Prostate gland (tissue), 2 donors: ENCODE measurements around the gene TYK2. TPM values are rescaled to one million over a fixed set of nuclear protein-coding genes. Genes with fewer than 3 reads are reported as not detected.

Source experiments
- DNase-seq: peaks from one replicate; pipeline ENCODE4 v3.0.0-alpha.2; 2019; ENCODE audit warnings: low spot score
- H3K27ac ChIP-seq, 2 donors: fragments of 200-600 bp; sonication (generic); 2 replicates each; pipeline ENCODE4 v1.5.1; 2017 to 2019
- H3K27me3 ChIP-seq: fragments of 200-600 bp; sonication (generic); replicated peaks from 2 replicates; pipeline ENCODE4 v1.5.1; 2019; ENCODE audit not compliant: insufficient read depth
- H3K36me3 ChIP-seq, 2 donors: fragments of 200-600 bp; sonication (generic); 1 replicate in 1 of 2; 2 replicates in 1 of 2; pipeline versions ENCODE4 v1.5.1 to v1.8.1; 2017 to 2019
- H3K4me1 ChIP-seq: fragments of 200-600 bp; sonication (generic); replicated peaks from 2 replicates; pipeline ENCODE4 v1.5.1; 2019
- H3K4me3 ChIP-seq, 2 donors: fragments of 200-600 bp; sonication (generic); 2 replicates each; pipeline ENCODE4 v1.5.1; 2017 to 2019
- H3K9me3 ChIP-seq: fragments of 200-600 bp; sonication (generic); 2 replicates; pipeline ENCODE4 v1.5.1; 2017
- CTCF ChIP-seq, 4 experiments: fragments of 200-600 bp in 2 of 4; fragments of 450-650 bp in 2 of 4; sonication (generic) in 2 of 4; IDR thresholded peaks; 1 replicate in 3 of 4; 2 replicates in 1 of 4; pipeline ENCODE4 v1.5.1; 2016 to 2019; ENCODE audit warnings: antibody characterized with exemption in 4 of 4, mild to moderate bottlenecking in 2 of 4, moderate library complexity in 2 of 4
- POLR2A ChIP-seq: fragments of 450-650 bp; IDR thresholded peaks from one replicate; pipeline ENCODE4 v1.6.1; 2016; ENCODE audit warnings: antibody characterized with exemption, mild to moderate bottlenecking
- POLR2AphosphoS5 ChIP-seq: sonication (generic); formaldehyde crosslinking; IDR thresholded peaks from one replicate; pipeline ENCODE4 v1.6.1; 2017; ENCODE audit warnings: antibody characterized with exemption
- WGBS: methylation state at CpG from one replicate; pipeline ENCODE4 v1.1.5; 2018; 5-methylcytosine and 5-hydroxymethylcytosine counted together
- intact Hi-C: fragments of 100-400 bp; cut with DNase I; formaldehyde crosslinking; loops from one replicate; pipeline ENCODE4 v1.14.2; 2022
- total RNA-seq, 2 donors: library from RNA; depleted of rRNA; stranded (reverse); fragments of >200 nt; gene quantifications; one replicate each; pipeline ENCODE4 v1.1.0, GENCODE V29; 2016

The TYK2 gene
- total RNA-seq = 100 to 1,000 TPM in 1 of 2 donors, 10 to 100 TPM in 1; 90.8 to 161 TPM

DNA sequence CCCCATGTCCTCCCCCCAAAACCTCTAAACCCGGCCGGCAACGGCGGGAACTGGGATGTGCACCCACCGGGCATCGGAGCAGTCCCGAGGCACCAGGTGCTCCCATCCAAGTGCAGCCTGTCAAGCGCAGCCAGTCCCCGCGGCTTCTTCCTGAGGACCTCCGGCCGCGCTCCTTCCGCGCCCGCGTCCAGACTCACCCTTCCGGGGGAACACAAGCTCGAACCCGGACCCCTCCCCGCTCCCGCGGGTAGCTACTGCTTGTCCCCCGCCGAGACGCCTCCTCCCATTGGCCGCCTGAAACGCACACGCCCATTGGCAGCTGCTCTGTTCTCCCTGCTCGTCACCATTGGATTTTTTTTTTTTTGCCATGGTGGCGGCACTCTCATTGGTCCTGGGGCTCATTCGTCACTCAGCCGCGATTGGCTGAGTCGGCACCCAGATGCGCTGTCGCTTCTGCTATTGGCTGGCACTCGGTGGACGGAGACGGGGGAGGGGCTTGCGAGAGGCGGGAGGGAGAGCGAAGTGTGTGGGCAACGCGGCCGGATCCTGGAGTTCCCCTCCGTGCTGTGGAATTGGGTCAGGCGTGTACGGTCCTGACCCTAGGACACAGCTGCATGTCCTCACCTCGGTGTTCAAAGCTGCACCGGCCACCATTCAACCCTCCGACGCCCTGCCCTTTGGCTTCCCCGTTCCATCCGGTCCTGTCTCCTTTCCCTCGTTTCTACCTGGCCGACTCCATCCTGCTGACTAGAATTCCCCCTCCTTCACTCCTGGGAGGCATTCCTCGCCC lies at the start of gene TYK2:
TSS of gene TYK2 (minus strand) at position 260 of the 790 bp plus-strand sequence. CDS start 2,166 bp downstream, outside the sequence.
- TF ChIP-seq POLR2A (peak; percentile 44), POLR2AphosphoS5 (peak; percentile 97), CTCF (IDR thresholded peaks at IDR 0.05) (peak in 1 of 4 experiments; percentile 13)
- H3K4me1 ChIP-seq = no peaks in the 10 kb centered on the region
- peak; percentile 97 for DNase-seq
- peak within 1 kb of the TSS; percentile 84 for H3K4me3 ChIP-seq
- 1% methylated on average over 56 of the region's 58 CpGs for WGBS
- no peaks in the 10 kb centered on the region for H3K36me3 ChIP-seq
- H3K9me3 ChIP-seq = no peaks in the 10 kb centered on the region
- H3K27me3 ChIP-seq = no peaks in the 10 kb centered on the region
- peak within 1 kb of the TSS; percentile 76 to 79 for H3K27ac ChIP-seq
- intact Hi-C loops = loop anchor here (2.0 kb wide), 1 partner anchor 48 kb away; the partner anchor contains the start of gene RAVER1

GRCh38 chr19:10428996-10429381 lies 48.6 kb upstream of the TYK2 start:
- no peak for DNase-seq
- Histone ChIP-seq H3K4me1 (peaks cover 12% of the 10 kb centered on the region), H3K36me3 (no peaks in the 10 kb centered on the region), H3K4me3 (no peak overlapping the region), H3K9me3 (no peaks in the 10 kb centered on the region), H3K27me3 (no peaks in the 10 kb centered on the region), H3K27ac (no peak overlapping the region)
- WGBS = 73% methylated on average over 5 of the region's 5 CpGs
- no peak for TF ChIP-seq POLR2AphosphoS5
- TF ChIP-seq CTCF (IDR thresholded peaks at IDR 0.05) = no peak
- TF ChIP-seq POLR2A = no peak
- intact Hi-C loops = no loop called here

DNA sequence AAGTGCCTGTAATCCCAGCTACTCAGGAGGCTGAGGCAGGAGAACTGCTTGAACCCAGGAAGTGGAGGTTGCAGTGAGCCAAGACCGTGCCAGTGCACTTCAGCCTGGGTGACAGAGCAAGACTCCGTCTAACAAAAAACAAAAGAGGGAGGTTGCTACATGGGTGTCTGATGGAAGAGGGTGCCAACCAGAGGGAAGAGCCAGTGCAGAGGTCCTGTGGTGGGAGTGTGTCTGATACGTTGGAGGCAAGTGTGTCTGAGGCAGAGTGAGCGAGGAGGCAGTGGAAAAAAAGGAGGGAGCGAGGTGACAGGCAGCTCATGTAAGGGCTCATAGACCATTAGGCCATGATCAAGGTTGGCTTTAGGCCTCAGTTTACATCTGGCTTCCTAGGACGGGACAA lies 46.8 kb upstream of the TYK2 start:
- WGBS = 84% methylated on average over 6 of the region's 6 CpGs
- H3K4me3 ChIP-seq = no peak overlapping the region
- DNase-seq = no peak
- H3K27me3 ChIP-seq = no peaks in the 10 kb centered on the region
- intact Hi-C loops = no loop called here
- no peaks in the 10 kb centered on the region for H3K36me3 ChIP-seq
- no peaks in the 10 kb centered on the region for H3K9me3 ChIP-seq
- H3K4me1 ChIP-seq = peaks cover 9% of the 10 kb centered on the region
- no peak overlapping the region for H3K27ac ChIP-seq
- TF ChIP-seq POLR2AphosphoS5 (no peak), POLR2A (no peak), CTCF (IDR thresholded peaks at IDR 0.05) (no peak)

DNA sequence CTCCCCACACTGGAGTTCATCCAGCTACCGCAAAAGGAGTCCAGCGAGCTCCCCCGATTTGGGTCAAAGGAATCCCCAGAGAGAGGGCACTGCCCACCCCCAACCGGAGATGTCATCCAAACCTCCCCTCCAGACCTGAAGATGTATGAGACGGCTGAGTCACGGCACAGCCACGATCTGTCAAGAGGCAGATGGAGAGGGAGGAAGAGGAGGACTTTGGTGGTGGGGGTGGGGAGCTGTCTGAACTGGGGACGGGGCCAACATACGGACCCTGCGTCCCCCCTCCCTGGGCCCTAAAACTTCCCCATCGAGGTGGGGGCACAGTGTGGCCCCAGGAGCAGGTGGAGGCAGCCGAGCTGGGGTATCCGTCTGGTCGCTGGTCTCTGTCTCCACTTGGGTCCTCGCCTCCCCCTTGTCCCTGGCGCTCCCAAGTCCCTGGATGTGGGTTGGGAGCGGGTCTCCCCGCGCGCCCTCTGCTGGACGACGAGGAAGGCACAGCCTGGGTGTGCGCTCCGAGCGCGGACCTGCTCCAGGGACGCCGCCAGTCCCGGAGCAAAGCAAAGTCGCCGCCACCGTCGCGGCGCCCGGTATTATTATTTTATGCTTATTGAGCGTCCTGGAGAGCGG lies 43.8 kb upstream of the TYK2 start:
- H3K36me3 ChIP-seq = no peaks in the 10 kb centered on the region
- H3K9me3 ChIP-seq = no peaks in the 10 kb centered on the region
- intact Hi-C loops = loop anchor here (2.0 kb wide), 1 partner anchor 19 kb away; no protein-coding TSS in a partner anchor
- H3K4me3 ChIP-seq = peak overlapping the region; percentile 13 to 20
- H3K4me1 ChIP-seq = peaks cover 11% of the 10 kb centered on the region
- TF ChIP-seq POLR2AphosphoS5 = no peak
- peak; percentile 67 to 86 (median 72) for TF ChIP-seq CTCF (IDR thresholded peaks at IDR 0.05)
- no peak for TF ChIP-seq POLR2A
- DNase-seq = peak; percentile 62
- H3K27ac ChIP-seq = peak overlapping the region in 1 of 2 donors; percentile 33
- 4% methylated on average over 36 of the region's 38 CpGs for WGBS
- H3K27me3 ChIP-seq = peaks cover 21% of the 10 kb centered on the region
